Adrenal gland (tissue), 5 donors: Measurements from ENCODE around the gene GPR142.
"Not testable (repeated sequence)": the region's sequence is repeated elsewhere in the genome, so short reads cannot be mapped to it uniquely, and the experiment has no call there.

Experiments
- CTCF ChIP-seq, 6 experiments: fragments of 450-650 bp in 4 of 6; fragments of 200-600 bp in 2 of 6; sonication (generic) in 1 of 6; IDR thresholded peaks; 1 replicate in 5 of 6; 2 replicates in 1 of 6; pipeline versions ENCODE4 v1.5.1 to v1.8.0; 2016 to 2021; ENCODE audit warnings: antibody characterized with exemption in 6 of 6, mild to moderate bottlenecking in 2 of 6, moderate library complexity in 1 of 6
- POLR2A ChIP-seq, 2 donors: fragments of 450-650 bp; IDR thresholded peaks; one replicate each; pipeline ENCODE4 v1.6.1; 2017; ENCODE audit warnings: antibody characterized with exemption in 2 of 2, mild to moderate bottlenecking in 2 of 2, moderate library complexity in 1 of 2
- donor health status: DM: no; HTN: no; CAD: no.

DNA sequence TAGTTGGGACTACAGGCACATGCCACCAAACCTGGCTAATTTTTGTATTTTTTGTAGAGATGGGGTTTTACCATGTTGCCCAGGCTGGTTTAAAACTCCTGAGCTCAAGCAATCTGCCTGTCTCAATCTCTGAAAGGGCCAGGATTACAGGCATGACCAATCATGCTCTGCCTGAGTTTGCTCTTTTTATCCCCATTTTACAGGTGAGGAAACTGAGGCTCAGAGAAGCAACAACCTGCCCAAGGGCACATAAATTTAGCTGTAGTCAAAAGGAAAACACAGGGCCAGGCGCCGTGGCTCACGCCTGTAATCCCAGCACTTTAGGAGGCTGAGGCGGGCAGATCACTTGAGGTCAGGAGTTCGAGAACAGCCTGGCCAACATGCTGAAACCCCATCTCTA, 38.0 kb downstream of the GPR142 start:
- TF ChIP-seq CTCF, POLR2A (IDR thresholded peaks at IDR 0.05): not testable (repeated sequence)
